ENCODE results near the gene RHOG.

Gene RHOG

GRCh38 chr11:3843326-3843725, 2.6 kb upstream of the RHOG start:
- in situ Hi-C loops (cut with MboI; ENCODE audit: low sequenced_read_pairs, unreplicated experiment) = loop anchor here (10.0 kb wide), 1 partner anchor 221 kb away; no protein-coding TSS in a partner anchor
- no peak for DNase-seq (ENCODE audit: low spot score)
- TF ChIP-seq CTCF (IDR thresholded peaks at IDR 0.05; ENCODE audit: borderline replicate concordance, control extremely low read depth, extremely low read depth, insufficient read depth, missing control alignments) = no peak

- TF ChIP-seq CTCF (IDR thresholded peaks at IDR 0.05; ENCODE audit: borderline replicate concordance, control extremely low read depth, extremely low read depth, insufficient read depth, missing control alignments) = peak; percentile 83
- in situ Hi-C loops (cut with MboI; ENCODE audit: low sequenced_read_pairs, unreplicated experiment) = loop anchor here (10.0 kb wide), 1 partner anchor 223 kb away; no protein-coding TSS in a partner anchor
- peak; percentile 88 for DNase-seq (ENCODE audit: low spot score)
These were observed 929 bp upstream of the RHOG start for GRCh38 chr11:3841426-3842350.

- DNase-seq (ENCODE audit: low spot score) = peak; percentile 26
- in situ Hi-C loops (cut with MboI; ENCODE audit: low sequenced_read_pairs, unreplicated experiment) = loop anchor here (10.0 kb wide), 1 partner anchor 225 kb away; no protein-coding TSS in a partner anchor
- no peak for TF ChIP-seq CTCF (IDR thresholded peaks at IDR 0.05; ENCODE audit: borderline replicate concordance, control extremely low read depth, extremely low read depth, insufficient read depth, missing control alignments)
These were observed 522 bp downstream of the RHOG start for GRCh38 chr11:3840004-3840869.

GRCh38 chr11:3838504-3838903, 2.3 kb downstream of the RHOG start:
- TF ChIP-seq CTCF (IDR thresholded peaks at IDR 0.05; ENCODE audit: borderline replicate concordance, control extremely low read depth, extremely low read depth, insufficient read depth, missing control alignments) = no peak
- in situ Hi-C loops (cut with MboI; ENCODE audit: low sequenced_read_pairs, unreplicated experiment) = no loop called here
- peak; percentile 10 for DNase-seq (ENCODE audit: low spot score)

GRCh38 chr11:3837793-3838192, 3.0 kb downstream of the RHOG start:
- DNase-seq (ENCODE audit: low spot score) = peak; percentile 60
- TF ChIP-seq CTCF (IDR thresholded peaks at IDR 0.05; ENCODE audit: borderline replicate concordance, control extremely low read depth, extremely low read depth, insufficient read depth, missing control alignments) = no peak
- in situ Hi-C loops (cut with MboI; ENCODE audit: low sequenced_read_pairs, unreplicated experiment) = no loop called here

GRCh38 chr11:3836903-3837302, 3.9 kb downstream of the RHOG start:
- TF ChIP-seq CTCF (IDR thresholded peaks at IDR 0.05; ENCODE audit: borderline replicate concordance, control extremely low read depth, extremely low read depth, insufficient read depth, missing control alignments) = no peak
- in situ Hi-C loops (cut with MboI; ENCODE audit: low sequenced_read_pairs, unreplicated experiment) = no loop called here
- DNase-seq (ENCODE audit: low spot score) = peak; percentile 47
